GM18873 (cell line): ENCODE measurements around the gene PSMD8.

Experiments used
- ATAC-seq: cut with Tn5 transposase; IDR thresholded peaks from one replicate; pipeline ENCODE4 v1.9.1; 2021; ENCODE audit warnings: mild to moderate bottlenecking, moderate library complexity, moderate number of reproducible peaks; ENCODE audit not compliant: unreplicated experiment, low FRiP score

The PSMD8 gene

DNA sequence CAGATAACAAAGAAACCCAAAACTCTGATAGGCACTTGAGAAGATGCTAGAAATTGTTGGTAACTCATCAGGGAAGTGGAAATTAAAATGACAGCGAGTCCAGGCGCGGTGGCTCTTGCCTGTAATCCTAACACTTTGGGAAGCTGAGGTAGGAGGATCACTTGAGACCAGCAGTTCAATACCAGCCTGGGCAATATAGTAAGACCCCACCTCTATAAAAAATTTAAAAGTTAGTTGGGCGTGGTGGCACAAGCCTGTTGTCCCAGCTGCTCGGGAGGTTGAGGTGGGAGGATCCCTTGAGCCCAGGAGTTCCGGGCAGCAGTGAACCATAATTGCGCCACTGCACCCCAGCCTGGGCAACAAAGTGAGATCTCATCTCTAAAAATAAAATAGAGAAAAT, 56.6 kb downstream of the PSMD8 start:
- ATAC-seq: no peak

- no peak for ATAC-seq
Measured at GRCh38 chr19:38433268-38433733, 58.9 kb downstream of the PSMD8 start, which contains the start of gene RYR1. Gene RYR1, plus strand, starts transcription at chr19:38433691. Its CDS starts 139 bp downstream, at chr19:38433830.
